Left ventricle myocardium inferior (tissue), 1 donor: ENCODE measurements around the gene RTP3. TPM values are rescaled to one million over a fixed set of nuclear protein-coding genes. Genes with fewer than 3 reads are reported as not detected.

Experiments
- DNase-seq: peaks from one replicate; pipeline ENCODE4 v3.0.0-alpha.2; 2020
- H3K27ac ChIP-seq: fragments of 200-600 bp; replicated peaks from 2 replicates; pipeline ENCODE4 v1.8.0; 2021
- H3K27me3 ChIP-seq: fragments of 200-600 bp; 2 replicates; pipeline ENCODE4 v1.8.0; 2021; ENCODE audit warnings: low read depth
- H3K36me3 ChIP-seq: fragments of 200-600 bp; 2 replicates; pipeline ENCODE4 v1.8.0; 2021
- H3K4me1 ChIP-seq: fragments of 200-600 bp; 2 replicates; pipeline ENCODE4 v1.8.0; 2021
- H3K4me3 ChIP-seq: fragments of 200-600 bp; 2 replicates; pipeline ENCODE4 v1.8.0; 2021; ENCODE audit warnings: mild to moderate bottlenecking, moderate library complexity
- H3K9me3 ChIP-seq: fragments of 200-600 bp; replicated peaks from 2 replicates; pipeline ENCODE4 v1.8.0; 2021
- intact Hi-C: fragments of 100-400 bp; cut with micrococcal nuclease; formaldehyde crosslinking; loops from one replicate; pipeline ENCODE4 v1.11.0; 2022
- total RNA-seq: library from RNA; stranded (reverse); fragmentation: NEBNext Ultra II Directional; extraction: Animal tissue kit (Norgen Biotek cat#: 25700); gene quantifications from one replicate; pipeline ENCODE4 v1.2.1, GENCODE V29; 2021
- TF ChIP-seq, protein P1 (sequence below): fragments of 200-600 bp; IDR thresholded peaks from 2 replicates; pipeline ENCODE4 v1.8.0; 2021; ENCODE audit warnings: antibody characterized with exemption, mild to moderate bottlenecking, borderline replicate concordance
- donor health status: DM: no; HTN: yes; CAD: no; lungs with severe emphysema.

The RTP3 gene
- total RNA-seq, 1 donor from 2014 or later = not detected

DNA sequence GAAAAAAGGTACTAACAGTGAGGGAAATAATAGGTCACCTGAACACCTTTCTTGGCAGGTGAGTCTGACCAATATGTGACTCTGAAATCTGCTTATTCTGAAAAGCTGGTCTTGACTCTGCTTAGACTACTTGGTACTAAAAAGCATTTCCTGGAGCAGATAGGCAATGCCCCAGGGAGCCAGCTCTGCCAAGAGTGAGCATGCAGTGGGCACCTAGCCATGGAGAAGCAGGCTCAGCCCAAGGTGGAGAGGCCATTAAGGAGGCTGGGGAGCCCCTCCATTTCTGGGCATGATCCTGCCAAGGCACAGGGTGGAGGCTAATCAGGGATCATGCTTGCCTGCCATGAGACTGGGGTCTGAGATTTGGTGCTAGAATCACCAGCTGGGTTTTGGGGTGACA lies 31.5 kb upstream of the RTP3 start:
- H3K4me3 ChIP-seq = no peak overlapping the region
- H3K4me1 ChIP-seq = peaks cover 73% of the 10 kb centered on the region
- H3K27me3 ChIP-seq = peaks cover 25% of the 10 kb centered on the region
- no peak overlapping the region for H3K27ac ChIP-seq
- H3K9me3 ChIP-seq = no peaks in the 10 kb centered on the region
- DNase-seq = peak; percentile 27
- intact Hi-C loops = no loop called here
- no peaks in the 10 kb centered on the region for H3K36me3 ChIP-seq
- TF ChIP-seq, protein P1, sequence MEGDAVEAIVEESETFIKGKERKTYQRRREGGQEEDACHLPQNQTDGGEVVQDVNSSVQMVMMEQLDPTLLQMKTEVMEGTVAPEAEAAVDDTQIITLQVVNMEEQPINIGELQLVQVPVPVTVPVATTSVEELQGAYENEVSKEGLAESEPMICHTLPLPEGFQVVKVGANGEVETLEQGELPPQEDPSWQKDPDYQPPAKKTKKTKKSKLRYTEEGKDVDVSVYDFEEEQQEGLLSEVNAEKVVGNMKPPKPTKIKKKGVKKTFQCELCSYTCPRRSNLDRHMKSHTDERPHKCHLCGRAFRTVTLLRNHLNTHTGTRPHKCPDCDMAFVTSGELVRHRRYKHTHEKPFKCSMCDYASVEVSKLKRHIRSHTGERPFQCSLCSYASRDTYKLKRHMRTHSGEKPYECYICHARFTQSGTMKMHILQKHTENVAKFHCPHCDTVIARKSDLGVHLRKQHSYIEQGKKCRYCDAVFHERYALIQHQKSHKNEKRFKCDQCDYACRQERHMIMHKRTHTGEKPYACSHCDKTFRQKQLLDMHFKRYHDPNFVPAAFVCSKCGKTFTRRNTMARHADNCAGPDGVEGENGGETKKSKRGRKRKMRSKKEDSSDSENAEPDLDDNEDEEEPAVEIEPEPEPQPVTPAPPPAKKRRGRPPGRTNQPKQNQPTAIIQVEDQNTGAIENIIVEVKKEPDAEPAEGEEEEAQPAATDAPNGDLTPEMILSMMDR = no peak

DNA sequence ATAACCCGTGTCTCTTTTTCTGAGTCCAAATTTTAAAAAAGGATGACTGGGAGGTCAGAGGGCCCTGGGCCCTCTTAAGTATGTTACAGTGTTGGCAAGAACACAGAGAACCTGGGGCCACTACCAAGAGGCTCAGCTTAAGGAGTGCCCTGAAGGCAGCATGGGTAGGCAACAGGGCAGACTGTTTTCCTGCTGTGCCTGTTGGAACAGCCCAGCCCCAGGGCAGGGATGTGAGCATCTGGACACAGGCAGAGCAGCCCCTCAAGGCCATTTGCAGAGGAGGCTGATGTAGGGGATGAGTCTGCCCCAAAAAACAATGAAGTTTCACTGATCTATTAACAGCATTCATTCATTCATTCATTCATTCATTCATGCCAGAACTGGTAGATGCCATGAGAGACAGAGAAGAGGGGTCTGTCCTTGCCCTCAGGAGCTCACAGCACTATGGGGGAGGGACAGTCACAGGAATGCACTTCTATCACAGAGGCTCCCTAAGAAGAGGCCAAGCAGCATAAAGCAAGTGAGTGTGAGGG lies 30.8 kb upstream of the RTP3 start:
- Histone ChIP-seq H3K4me1 (peaks cover 69% of the 10 kb centered on the region), H3K27ac (no peak overlapping the region), H3K9me3 (no peaks in the 10 kb centered on the region), H3K27me3 (peaks cover 25% of the 10 kb centered on the region), H3K36me3 (no peaks in the 10 kb centered on the region), H3K4me3 (no peak overlapping the region)
- no peak for DNase-seq
- TF ChIP-seq, protein P1 = no peak
- intact Hi-C loops = no loop called here

DNA sequence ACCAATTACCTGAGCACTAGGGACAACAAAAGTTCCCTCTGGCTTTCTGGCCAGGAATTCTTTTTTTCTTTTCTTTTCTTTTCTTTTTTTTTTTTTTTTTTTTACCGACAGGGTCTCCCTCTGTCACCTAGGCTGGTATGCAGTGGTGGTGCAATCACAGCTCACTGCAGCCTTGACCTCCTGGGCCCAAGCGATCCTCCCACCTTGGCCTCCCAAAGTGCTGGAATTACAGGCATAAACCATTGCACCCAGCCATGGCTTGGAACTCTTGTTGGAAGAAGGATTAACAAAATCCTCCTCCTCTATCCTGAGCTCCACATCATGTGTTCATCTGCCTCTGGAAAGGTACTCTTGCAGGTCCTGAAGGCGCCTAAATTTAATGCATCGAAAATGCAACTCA lies 30.2 kb upstream of the RTP3 start:
- no peak for DNase-seq
- no peak overlapping the region for H3K27ac ChIP-seq
- H3K36me3 ChIP-seq = no peaks in the 10 kb centered on the region
- H3K4me3 ChIP-seq = no peak overlapping the region
- TF ChIP-seq, protein P1 = no peak
- H3K9me3 ChIP-seq = no peaks in the 10 kb centered on the region
- H3K27me3 ChIP-seq = peaks cover 23% of the 10 kb centered on the region
- peaks cover 69% of the 10 kb centered on the region for H3K4me1 ChIP-seq
- intact Hi-C loops = no loop called here

DNA sequence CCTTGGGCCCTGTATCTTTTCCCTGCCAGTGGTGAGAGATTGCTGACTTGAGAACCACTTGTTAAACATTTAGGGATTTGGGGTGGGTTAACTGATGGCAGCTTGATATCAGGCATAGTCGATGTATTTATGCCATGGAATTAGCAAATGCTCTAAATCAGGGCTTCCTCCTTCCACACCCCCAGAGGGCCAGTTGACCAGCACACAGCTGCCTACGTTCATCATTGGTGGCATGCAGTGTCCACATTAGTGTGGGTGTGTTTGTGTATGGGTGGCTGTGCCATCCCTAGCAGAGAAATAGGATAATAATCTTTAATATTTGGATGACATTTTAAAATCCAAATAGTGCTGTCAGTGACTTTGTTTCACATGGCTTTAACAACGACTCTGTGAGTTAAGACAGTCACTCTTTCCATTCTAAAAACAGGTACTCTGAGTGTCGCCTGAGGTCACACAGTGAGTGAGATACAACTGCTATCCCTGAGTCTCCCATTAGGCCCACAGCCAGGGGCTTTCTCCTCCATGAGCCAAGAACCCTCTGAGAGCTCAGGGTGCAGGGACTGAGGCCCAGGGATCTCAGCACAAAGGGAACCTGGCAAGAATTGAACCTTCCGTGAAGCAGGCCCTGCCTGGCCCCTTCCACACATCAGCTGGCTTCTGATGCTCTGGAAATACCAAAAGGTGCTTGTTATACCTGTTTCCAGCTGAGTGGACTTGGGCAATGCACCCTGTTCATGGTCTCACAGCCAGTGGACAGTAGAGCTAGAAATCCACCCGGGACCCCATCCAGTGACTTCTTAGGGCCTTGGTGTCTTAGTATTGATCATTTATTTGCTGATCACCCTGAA lies 28.8 kb upstream of the RTP3 start:
- DNase-seq = peak; percentile 57
- Histone ChIP-seq H3K4me3 (no peak overlapping the region), H3K36me3 (no peaks in the 10 kb centered on the region), H3K9me3 (no peaks in the 10 kb centered on the region), H3K4me1 (peaks cover 62% of the 10 kb centered on the region), H3K27ac (peak overlapping the region; percentile 81), H3K27me3 (peaks cover 8% of the 10 kb centered on the region)
- intact Hi-C loops = no loop called here
- TF ChIP-seq, protein P1 = no peak

DNA sequence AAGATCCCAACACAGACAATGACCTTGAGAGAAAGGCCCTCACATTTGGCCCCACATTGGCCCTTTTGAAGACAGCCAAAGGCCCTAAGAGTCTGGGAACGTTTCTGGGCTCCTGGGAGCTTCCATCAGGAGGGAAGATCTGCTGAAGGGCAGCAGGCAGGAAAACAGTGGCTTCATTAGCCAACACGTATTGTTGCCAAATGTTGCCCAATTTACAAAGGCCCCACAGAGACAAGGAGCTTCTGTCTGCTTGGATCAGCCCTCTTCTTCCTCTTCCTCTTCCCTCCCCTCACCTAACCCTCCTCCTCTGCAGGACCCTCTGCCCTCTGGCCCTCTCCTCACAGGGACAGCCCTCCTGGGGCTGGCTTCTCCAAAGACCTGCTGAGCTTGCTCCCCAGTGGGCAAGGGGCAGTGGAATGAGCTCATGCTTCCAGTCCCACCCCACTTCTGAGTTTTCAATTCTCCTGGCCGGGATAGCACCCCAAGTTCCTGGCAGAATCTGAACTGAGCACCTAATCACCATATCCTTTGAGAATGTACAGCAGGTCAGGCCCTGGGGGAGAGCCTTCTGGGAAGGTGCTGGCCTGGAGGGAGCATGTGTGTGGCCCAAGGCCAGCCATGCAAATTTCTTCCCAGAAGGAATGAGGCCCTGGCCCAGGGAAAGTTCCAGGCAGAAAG lies 28.0 kb upstream of the RTP3 start:
- no peak overlapping the region for H3K4me3 ChIP-seq
- intact Hi-C loops = no loop called here
- peaks cover 54% of the 10 kb centered on the region for H3K4me1 ChIP-seq
- no peaks in the 10 kb centered on the region for H3K36me3 ChIP-seq
- peak overlapping the region; percentile 81 for H3K27ac ChIP-seq
- peaks cover 6% of the 10 kb centered on the region for H3K9me3 ChIP-seq
- H3K27me3 ChIP-seq = peaks cover under 1% of the 10 kb centered on the region
- DNase-seq = no peak
- TF ChIP-seq, protein P1 = no peak
